Endothelial cell of umbilical vein (primary cell): Measurements from ENCODE around the gene AKAP6.

ENCODE experiments used
- CTCF ChIP-seq, 2 donors: IDR thresholded peaks; 1 replicate in 1 of 2; 2 replicates in 1 of 2; pipeline ENCODE4 v1.5.1; 2011; ENCODE audit warnings: low read length in 2 of 2, mild to moderate bottlenecking in 2 of 2, moderate library complexity in 2 of 2, control low read depth in 1 of 2, inconsistent platforms in 1 of 2, low read depth in 1 of 2; ENCODE audit not compliant: insufficient read depth in 1 of 2; ENCODE audit errors: extremely low read depth in 1 of 2
- EZH2 ChIP-seq: IDR thresholded peaks from 2 replicates; pipeline ENCODE4 v1.6.1; 2012; ENCODE audit warnings: borderline replicate concordance, low read depth, mild to moderate bottlenecking, moderate library complexity, low read length, inconsistent platforms; ENCODE audit not compliant: severe bottlenecking
- FOS ChIP-seq: IDR thresholded peaks from 2 replicates; pipeline ENCODE4 v1.6.1; 2011; ENCODE audit warnings: mild to moderate bottlenecking, low read length, moderate library complexity, borderline replicate concordance; ENCODE audit not compliant: insufficient read depth
- GATA2 ChIP-seq: IDR thresholded peaks from 2 replicates; pipeline ENCODE4 v1.7.0; 2011; ENCODE audit warnings: low read depth, mild to moderate bottlenecking, moderate library complexity, mixed read lengths, low read length; ENCODE audit not compliant: insufficient read length, insufficient read depth
- MAX ChIP-seq: IDR thresholded peaks from 2 replicates; pipeline ENCODE4 v1.6.1; 2011; ENCODE audit not compliant: insufficient read depth, insufficient read length
- MYC ChIP-seq: IDR thresholded peaks from one replicate; pipeline ENCODE4 v1.6.1; 2011; ENCODE audit warnings: mild to moderate bottlenecking, low read depth, low read length
- POLR2A ChIP-seq: IDR thresholded peaks from 2 replicates; pipeline ENCODE4 v1.6.1; 2012; ENCODE audit warnings: low read depth, mild to moderate bottlenecking, control low read depth, low read length
- POLR2AphosphoS5 ChIP-seq: IDR thresholded peaks from 2 replicates; pipeline ENCODE4 v1.6.1; 2012; ENCODE audit warnings: low read depth, mild to moderate bottlenecking, control low read depth, low read length, moderate library complexity; ENCODE audit not compliant: insufficient read depth

GRCh38 chr14:32350020-32350419 is 20.9 kb downstream of the AKAP6 start:
- TF ChIP-seq CTCF (IDR thresholded peaks at IDR 0.05; ENCODE audit: extremely low read depth in 1 of 2, insufficient read depth in 1 of 2, low read depth in 1 of 2, low read length in 2 of 2) (no peak), POLR2A (no peak), EZH2 (no peak), FOS (no peak), POLR2AphosphoS5 (no peak), MAX (no peak), MYC (no peak), GATA2 (no peak)
